Right ventricle myocardium inferior (tissue), 1 donor: ENCODE results near the gene BEST1. TPM values are rescaled to one million over a fixed set of nuclear protein-coding genes. Genes with fewer than 3 reads are reported as not detected.
"Not testable (repeated sequence)": the region's sequence is repeated elsewhere in the genome, so short reads cannot be mapped to it uniquely, and the experiment has no call there.

ENCODE experiments used
- ATAC-seq: fragments of 200-7000 bp; cut with Tn5 transposase; one replicate; pipeline ENCODE4 v1.9.1; 2020; ENCODE audit warnings: mild to moderate bottlenecking, moderate library complexity
- DNase-seq: peaks from one replicate; pipeline ENCODE4 v3.0.0; 2021; ENCODE audit errors: missing footprints
- intact Hi-C: fragments of 100-400 bp; cut with DNase I; formaldehyde crosslinking; loops from one replicate; pipeline ENCODE4 v1.11.0; 2022
- total RNA-seq: library from RNA; stranded (reverse); fragmentation: NEBNext Ultra II Directional; extraction: Animal tissue kit (Norgen Biotek cat#: 25700); gene quantifications from one replicate; pipeline ENCODE4 v1.2.1, GENCODE V29; 2021
- donor health status: DM: no; HTN: yes; CAD: no; lungs with severe emphysema.

Gene BEST1
- total RNA-seq, 1 donor from 2014 or later: 1.9 TPM

GRCh38 chr11:61935861-61936260 is 14.3 kb upstream of the BEST1 start:
- ATAC-seq (no peak), DNase-seq (no peak)
- intact Hi-C loops: no loop called here

GRCh38 chr11:61940466-61940865 is 9.7 kb upstream of the BEST1 start:
- DNase-seq (no peak), ATAC-seq (no peak)
- intact Hi-C loops: no loop called here

GRCh38 chr11:61945191-61945590 is 5.0 kb upstream of the BEST1 start:
- intact Hi-C loops: loop anchor here (5.0 kb wide), 1 partner anchor 148 kb away; no protein-coding TSS in a partner anchor
- ATAC-seq: no peak
- no peak for DNase-seq

GRCh38 chr11:61946894-61947293 is 3.3 kb upstream of the BEST1 start:
- DNase-seq (no peak), ATAC-seq (no peak)
- intact Hi-C loops: loop anchor here (1.0 to 5.0 kb wide), 4 partner anchors 48 to 150 kb away; no protein-coding TSS in a partner anchor

GRCh38 chr11:61947486-61948210 is 2.5 kb upstream of the BEST1 start:
- intact Hi-C loops: loop anchor here (1.0 to 5.0 kb wide), 4 partner anchors 48 to 150 kb away; no protein-coding TSS in a partner anchor
- peak; percentile 79 for ATAC-seq
- peak; percentile 91 for DNase-seq

GRCh38 chr11:61948505-61948904 is 1.6 kb upstream of the BEST1 start:
- DNase-seq: no peak
- no peak for ATAC-seq
- intact Hi-C loops: loop anchor here (5.0 kb wide), 1 partner anchor 151 kb away; no protein-coding TSS in a partner anchor

GRCh38 chr11:61949169-61950034 is 749 bp upstream of the BEST1 start:
- intact Hi-C loops: loop anchor here (5.0 to 10.0 kb wide), 2 partner anchors 105 to 152 kb away; no protein-coding TSS in a partner anchor
- peak; percentile 88 for DNase-seq
- peak; percentile 83 for ATAC-seq

GRCh38 chr11:61951484-61952135 is 1.5 kb downstream of the BEST1 start:
- ATAC-seq (no peak), DNase-seq (no peak)
- intact Hi-C loops: loop anchor here (10.0 kb wide), 1 partner anchor 103 kb away; no protein-coding TSS in a partner anchor

- intact Hi-C loops: loop anchor here (10.0 kb wide), 1 partner anchor 102 kb away; no protein-coding TSS in a partner anchor
- DNase-seq (no peak), ATAC-seq (no peak)
Measured at GRCh38 chr11:61952882-61953281, 2.7 kb downstream of the BEST1 start.

GRCh38 chr11:61953632-61954031 is 3.5 kb downstream of the BEST1 start:
- not testable (repeated sequence) for ATAC-seq, DNase-seq
- intact Hi-C loops: loop anchor here (10.0 kb wide), 1 partner anchor 101 kb away; no protein-coding TSS in a partner anchor

- no peak for DNase-seq
- no peak for ATAC-seq
- intact Hi-C loops: loop anchor here (10.0 kb wide), 1 partner anchor 101 kb away; no protein-coding TSS in a partner anchor
Measured at GRCh38 chr11:61954106-61954850, 4.1 kb downstream of the BEST1 start.

- DNase-seq (peak; percentile 90), ATAC-seq (peak; percentile 83)
- intact Hi-C loops: loop anchor here (10.0 kb wide), 1 partner anchor 100 kb away; no protein-coding TSS in a partner anchor
Measured at GRCh38 chr11:61954851-61955421, 4.8 kb downstream of the BEST1 start.

- peak; percentile 84 for DNase-seq
- peak; percentile 33 for ATAC-seq
- intact Hi-C loops: loop anchor here (10.0 kb wide), 1 partner anchor 99 kb away; no protein-coding TSS in a partner anchor
Measured at GRCh38 chr11:61955422-61956135, 5.4 kb downstream of the BEST1 start.

- intact Hi-C loops: loop anchor here (10.0 kb wide), 1 partner anchor 98 kb away; no protein-coding TSS in a partner anchor
- DNase-seq: no peak
- ATAC-seq: no peak
Measured at GRCh38 chr11:61956191-61957020, 6.3 kb downstream of the BEST1 start.

- intact Hi-C loops: loop anchor here (10.0 kb wide), 1 partner anchor 98 kb away; no protein-coding TSS in a partner anchor
- no peak for DNase-seq
- ATAC-seq: no peak
Measured at GRCh38 chr11:61957021-61957770, 7.0 kb downstream of the BEST1 start.
